Panc1 (cell line): Measurements from ENCODE around the gene KIF3B. TPM values are rescaled to one million over a fixed set of nuclear protein-coding genes. Genes with fewer than 3 reads are reported as not detected.

Source experiments
- ATAC-seq: fragments of 200-7000 bp; cut with Tn5 transposase; 2 replicates; pipeline ENCODE4 v1.9.1; 2020; ENCODE audit warnings: mild to moderate bottlenecking, moderate library complexity
- BruUV-seq: library from RNA; stranded (reverse); fragments of 400-500 nt; replicated peaks from 2 replicates; lab custom pipeline; 2021; lab: Mats Ljungman, UMichigan
- CTCF ChIA-PET: fragments of 300-600 bp; sonication (Branson Sonifier 250); formaldehyde crosslinking; loops from one replicate; lab custom pipeline; 2022; ENCODE audit warnings: antibody characterized with exemption; lab: Charles Lee
- POLR2A ChIA-PET: fragments of 300-600 bp; sonication (Branson Sonifier 250); formaldehyde crosslinking; loops from one replicate; lab custom pipeline; 2022; ENCODE audit warnings: antibody characterized with exemption; lab: Charles Lee
- DNase-seq: peaks from one replicate; pipeline ENCODE4 v3.0.0-alpha.2; 2010; ENCODE audit warnings: low read depth, low spot score
- H3K27ac ChIP-seq: 2 replicates; pipeline ENCODE4 v1.5.1; 2011; ENCODE audit warnings: mild to moderate bottlenecking, low read length, inconsistent platforms
- H3K27me3 ChIP-seq: fragments of 200-500 bp; sonication (Bioruptor generic); 2 replicates; pipeline ENCODE4 v1.6.0; 2014; ENCODE audit warnings: low read length, inconsistent platforms; ENCODE audit not compliant: control insufficient read depth, insufficient read depth
- H3K36me3 ChIP-seq: fragments of 200-500 bp; sonication (Bioruptor generic); 2 replicates; pipeline ENCODE4 v1.5.1; 2014; ENCODE audit warnings: inconsistent platforms, mild to moderate bottlenecking, low read length, moderate library complexity; ENCODE audit not compliant: control insufficient read depth, insufficient read depth
- H3K4me1 ChIP-seq: 2 replicates; pipeline ENCODE4 v1.5.1; 2011; ENCODE audit warnings: inconsistent platforms, mild to moderate bottlenecking, low read length, moderate library complexity; ENCODE audit not compliant: control insufficient read depth, insufficient read depth
- H3K4me3 ChIP-seq, 2 experiments: 2 replicates each; pipeline ENCODE4 v1.5.1; 2011 to 2012; ENCODE audit warnings: low read depth in 2 of 2, low read length in 2 of 2, mild to moderate bottlenecking in 2 of 2, inconsistent platforms in 1 of 2, moderate library complexity in 1 of 2
- H3K9me3 ChIP-seq: fragments of 200-500 bp; sonication (Bioruptor generic); 2 replicates; pipeline ENCODE4 v1.5.1; 2014; ENCODE audit warnings: low read depth, mild to moderate bottlenecking, inconsistent platforms, low read length, moderate library complexity; ENCODE audit not compliant: control insufficient read depth, insufficient read depth
- CTCF ChIP-seq: fragments of 450-650 bp; IDR thresholded peaks from 2 replicates; pipeline ENCODE4 v1.5.1; 2017; ENCODE audit warnings: mild to moderate bottlenecking
- POLR2AphosphoS5 ChIP-seq: IDR thresholded peaks from 2 replicates; pipeline ENCODE4 v1.6.1; 2012; ENCODE audit warnings: mild to moderate bottlenecking, low read depth, low read length, moderate library complexity
- SIN3A ChIP-seq: IDR thresholded peaks from 2 replicates; pipeline ENCODE4 v1.6.1; 2012; ENCODE audit warnings: low read depth, mild to moderate bottlenecking, low read length, moderate library complexity, borderline replicate concordance; ENCODE audit not compliant: insufficient read depth
- TCF7L2 ChIP-seq: IDR thresholded peaks from 2 replicates; pipeline ENCODE4 v1.6.1; 2011; ENCODE audit warnings: mild to moderate bottlenecking, low read depth, low read length, inconsistent platforms
- in situ Hi-C: cut with HindIII; loops from 2 replicates; pipeline ENCODE4 v1.10.0; 2016; ENCODE audit warnings: low sequenced_read_pairs, low pct_unique_long_range_greater_than_20kb
- intact Hi-C: fragments of 100-400 bp; cut with micrococcal nuclease; formaldehyde crosslinking; loops from one replicate; pipeline ENCODE4 v1.10.0; 2022; ENCODE audit not compliant: unreplicated experiment
- total RNA-seq: library from RNA; stranded (reverse); gene quantifications from one replicate; pipeline ENCODE4 v1.2.1, GENCODE V29; 2021; ENCODE audit not compliant: unreplicated experiment
- TF ChIP-seq, protein P1 (sequence below), 2 experiments: IDR thresholded peaks; 2 replicates each; pipeline ENCODE4 v1.6.1; 2011 to 2012; ENCODE audit warnings: low read depth in 2 of 2, control low read depth in 1 of 2, low read length in 1 of 2, mild to moderate bottlenecking in 1 of 2, moderate library complexity in 1 of 2; ENCODE audit not compliant: insufficient read depth in 1 of 2

KIF3B gene
- total RNA-seq, 1 experiment from 2014 or later: 67.8 TPM

DNA sequence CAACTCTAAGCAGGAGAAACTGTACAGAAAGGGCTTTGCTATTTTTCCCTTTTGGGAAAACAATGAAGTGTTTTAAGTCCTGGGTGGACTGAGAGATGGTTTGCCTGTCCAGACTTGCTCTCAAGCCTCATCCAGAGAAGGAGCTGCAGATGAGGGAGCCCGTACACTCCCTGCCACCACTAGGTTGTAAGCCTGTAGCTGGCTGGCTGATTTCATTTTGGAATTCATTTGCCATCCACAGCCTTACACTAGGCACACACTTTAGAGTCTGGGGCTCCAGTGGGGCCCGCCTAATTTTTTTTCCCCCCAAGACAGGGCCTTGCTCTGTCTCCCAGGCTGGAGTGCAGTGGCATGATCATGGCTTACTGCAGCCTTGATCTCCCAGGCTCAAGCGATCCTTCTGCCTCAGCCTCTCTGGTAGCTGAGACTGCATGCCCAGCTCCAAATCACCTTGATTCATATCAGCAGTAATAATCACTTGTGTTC, 41.4 kb upstream of the KIF3B start:
- ATAC-seq (no peak), DNase-seq (no peak)
- H3K4me3 ChIP-seq: no peak overlapping the region
- intact Hi-C loops (no loop called here), in situ Hi-C loops (no loop called here)
- H3K9me3 ChIP-seq: no peaks in the 10 kb centered on the region
- ChIA-PET POLR2A (no interaction called here), CTCF (interaction anchor here (0.6 kb wide), 2 partner anchors 18 to 81 kb away, joined by 3 to 4 read pairs; no protein-coding TSS in a partner anchor)
- H3K36me3 ChIP-seq: peaks cover 21% of the 10 kb centered on the region
- H3K4me1 ChIP-seq: peaks cover 6% of the 10 kb centered on the region; the same call in 1 of the 2 replicates
- no peaks in the 10 kb centered on the region for H3K27me3 ChIP-seq
- TF ChIP-seq TCF7L2 (no peak), SIN3A (no peak), POLR2AphosphoS5 (no peak), CTCF (no peak)
- TF ChIP-seq, protein P1, sequence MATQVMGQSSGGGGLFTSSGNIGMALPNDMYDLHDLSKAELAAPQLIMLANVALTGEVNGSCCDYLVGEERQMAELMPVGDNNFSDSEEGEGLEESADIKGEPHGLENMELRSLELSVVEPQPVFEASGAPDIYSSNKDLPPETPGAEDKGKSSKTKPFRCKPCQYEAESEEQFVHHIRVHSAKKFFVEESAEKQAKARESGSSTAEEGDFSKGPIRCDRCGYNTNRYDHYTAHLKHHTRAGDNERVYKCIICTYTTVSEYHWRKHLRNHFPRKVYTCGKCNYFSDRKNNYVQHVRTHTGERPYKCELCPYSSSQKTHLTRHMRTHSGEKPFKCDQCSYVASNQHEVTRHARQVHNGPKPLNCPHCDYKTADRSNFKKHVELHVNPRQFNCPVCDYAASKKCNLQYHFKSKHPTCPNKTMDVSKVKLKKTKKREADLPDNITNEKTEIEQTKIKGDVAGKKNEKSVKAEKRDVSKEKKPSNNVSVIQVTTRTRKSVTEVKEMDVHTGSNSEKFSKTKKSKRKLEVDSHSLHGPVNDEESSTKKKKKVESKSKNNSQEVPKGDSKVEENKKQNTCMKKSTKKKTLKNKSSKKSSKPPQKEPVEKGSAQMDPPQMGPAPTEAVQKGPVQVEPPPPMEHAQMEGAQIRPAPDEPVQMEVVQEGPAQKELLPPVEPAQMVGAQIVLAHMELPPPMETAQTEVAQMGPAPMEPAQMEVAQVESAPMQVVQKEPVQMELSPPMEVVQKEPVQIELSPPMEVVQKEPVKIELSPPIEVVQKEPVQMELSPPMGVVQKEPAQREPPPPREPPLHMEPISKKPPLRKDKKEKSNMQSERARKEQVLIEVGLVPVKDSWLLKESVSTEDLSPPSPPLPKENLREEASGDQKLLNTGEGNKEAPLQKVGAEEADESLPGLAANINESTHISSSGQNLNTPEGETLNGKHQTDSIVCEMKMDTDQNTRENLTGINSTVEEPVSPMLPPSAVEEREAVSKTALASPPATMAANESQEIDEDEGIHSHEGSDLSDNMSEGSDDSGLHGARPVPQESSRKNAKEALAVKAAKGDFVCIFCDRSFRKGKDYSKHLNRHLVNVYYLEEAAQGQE (IDR thresholded peaks at IDR 0.05; ENCODE audit: insufficient read depth in 1 of 2, low read depth in 2 of 2, low read length in 1 of 2): no peak
- no TSS peak for BruUV-seq
- H3K27ac ChIP-seq: no peak overlapping the region

DNA sequence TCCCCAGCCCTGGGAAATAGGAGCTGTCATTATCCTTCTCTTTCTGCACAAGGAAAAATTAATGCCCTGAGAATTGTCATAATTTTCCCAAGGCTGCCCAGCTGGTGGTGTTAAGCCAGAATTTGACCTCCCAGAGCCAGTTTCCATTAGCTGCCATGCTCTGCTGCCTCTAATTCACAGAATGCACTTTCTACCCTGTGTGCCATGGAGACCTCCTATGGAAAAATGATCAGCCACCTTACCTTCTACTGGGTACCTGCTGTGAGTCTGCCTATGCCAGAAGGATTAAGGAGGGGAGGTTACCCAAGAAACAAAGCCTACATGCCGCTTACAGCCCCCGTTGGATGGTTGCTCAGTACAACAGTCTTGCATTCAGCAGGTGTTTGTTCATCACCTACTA, 40.6 kb upstream of the KIF3B start:
- BruUV-seq: no TSS peak
- DNase-seq: no peak
- TF ChIP-seq, protein P1 (IDR thresholded peaks at IDR 0.05; ENCODE audit: insufficient read depth in 1 of 2, low read depth in 2 of 2, low read length in 1 of 2): no peak
- TF ChIP-seq TCF7L2 (no peak), POLR2AphosphoS5 (no peak), SIN3A (no peak), CTCF (no peak)
- Histone ChIP-seq H3K27me3 (no peaks in the 10 kb centered on the region), H3K4me3 (no peak overlapping the region), H3K4me1 (peaks cover 6% of the 10 kb centered on the region; the same call in 1 of the 2 replicates), H3K36me3 (peaks cover 15% of the 10 kb centered on the region), H3K27ac (no peak overlapping the region), H3K9me3 (no peaks in the 10 kb centered on the region)
- in situ Hi-C loops (no loop called here), intact Hi-C loops (no loop called here)
- CTCF ChIA-PET: interaction anchor here (0.6 kb wide), 1 partner anchor 9 kb away, joined by 10 read pairs; no protein-coding TSS in a partner anchor
- no peak for ATAC-seq
- POLR2A ChIA-PET: no interaction called here
